Measurements from ENCODE around the gene ATXN2. TPM values are rescaled to one million over a fixed set of nuclear protein-coding genes. Genes with fewer than 3 reads are reported as not detected.

Gene ATXN2
- total RNA-seq, 1 experiment from 2014 or later = 72.9 TPM

- H3K56ac ChIP-seq (ENCODE audit: insufficient read length, low read depth, low read length) = no peak overlapping the region
- no peak overlapping the region for H2BK5ac ChIP-seq (ENCODE audit: insufficient read length, low read length)
- no peak overlapping the region for H3K4ac ChIP-seq (ENCODE audit: low read depth, low read length)
- H4K91ac ChIP-seq (ENCODE audit: insufficient read length, low read depth, low read length) = no peak overlapping the region
- peaks cover 11% of the 10 kb centered on the region; the same call in 1 of the 2 replicates for H3K4me1 ChIP-seq (ENCODE audit: insufficient read depth, low read length)
- no peak for DNase-seq
- TF ChIP-seq CTCF (conservative IDR thresholded peaks at IDR 0.05) = no peak
- peaks cover 9% of the 10 kb centered on the region; the same call in 1 of the 2 replicates for H3K79me2 ChIP-seq (ENCODE audit: insufficient read depth, low read length)
- no peak overlapping the region for H3T11ph ChIP-seq (ENCODE audit: low read length)
- H3K27me3 ChIP-seq (ENCODE audit: insufficient read depth, low read length) = no peaks in the 10 kb centered on the region
- peaks cover 3% of the 10 kb centered on the region for H3K79me1 ChIP-seq (ENCODE audit: insufficient read depth, low read depth, low read length, poor library complexity, severe bottlenecking)
- no peak overlapping the region for H2BK120ac ChIP-seq (ENCODE audit: low read depth, low read length, poor library complexity, severe bottlenecking)
- no CpG with 5 or more reads among the region's 17 CpGs for WGBS (ENCODE audit: extremely low coverage, insufficient read length, low lambda C conversion rate)
- H3K14ac ChIP-seq (ENCODE audit: insufficient read depth, low read length) = peak overlapping the region; percentile 61; the same call in 1 of the 2 replicates
- no peaks in the 10 kb centered on the region for H3K9me3 Mint-ChIP-seq
- no peaks in the 10 kb centered on the region for H3K27me3 Mint-ChIP-seq (ENCODE audit: low read depth)
- H2AFZ ChIP-seq (ENCODE audit: low read length) = no peak overlapping the region
- no peak overlapping the region for H4K5ac ChIP-seq (ENCODE audit: insufficient read length, low read depth, low read length)
- H4K20me1 ChIP-seq (ENCODE audit: control insufficient read depth, insufficient read depth, insufficient read length) = no peaks in the 10 kb centered on the region
- H3K23me2 ChIP-seq (ENCODE audit: insufficient read length, low read depth, low read length, poor library complexity, severe bottlenecking) = peaks cover 2% of the 10 kb centered on the region
- no peak overlapping the region for H3K23ac ChIP-seq (ENCODE audit: insufficient read length, low read depth, low read length)
- H3K27ac Mint-ChIP-seq = peak overlapping the region; percentile 75 to 94 (median 92); a peak in 6 of 7 replicates
- peaks cover 35 to 41% of the 10 kb centered on the region in 2 experiments for H3K4me1 Mint-ChIP-seq
- no peak overlapping the region for H4K8ac ChIP-seq (replicated peaks; ENCODE audit: insufficient read length, low read depth, low read length)
- no peak overlapping the region; a peak in 1 of 5 replicates for H3K4me3 Mint-ChIP-seq
- no peak overlapping the region for H3K4me2 ChIP-seq (ENCODE audit: insufficient read depth, insufficient read length, low read length)
- H3K18ac ChIP-seq (ENCODE audit: insufficient read length, low read depth, low read length) = no peak overlapping the region
- no peak overlapping the region for H2BK20ac ChIP-seq (ENCODE audit: low read depth, low read length, poor library complexity, severe bottlenecking)
- H2BK15ac ChIP-seq (ENCODE audit: low read depth, low read length) = no peak overlapping the region
- peaks cover 0 to 2% (median 0%) of the 10 kb centered on the region in 3 experiments; a peak in 1 of 7 replicates for H3K36me3 Mint-ChIP-seq (ENCODE audit: insufficient read depth in 1 of 3, low read depth in 3 of 3)
- H3K9me3 ChIP-seq (ENCODE audit: control insufficient read depth, low read depth, low read length) = no peaks in the 10 kb centered on the region
- no peak overlapping the region for H3K9ac ChIP-seq (ENCODE audit: extremely low read depth, insufficient read length, low read length)
- H3K27ac ChIP-seq (ENCODE audit: insufficient read length, low read depth, low read length) = no peak overlapping the region
- H2BK12ac ChIP-seq (ENCODE audit: insufficient read length, low read depth, low read length) = no peak overlapping the region
- no peak overlapping the region for H2AK5ac ChIP-seq (ENCODE audit: insufficient read length, low read length)
These were observed 168.4 kb downstream of the ATXN2 start for GRCh38 chr12:111430433-111431353.

Data from H9 (cell line).